HepG2 (cell line): Measurements from ENCODE around the gene CTDSP1. TPM values are rescaled to one million over a fixed set of nuclear protein-coding genes. Genes with fewer than 3 reads are reported as not detected.
A peak's percentile ranks its signal among the peaks of the same experiment; 100 is the strongest.

Experiments
- ATAC-seq: fragments of 200-7000 bp; cut with Tn5 transposase; 3 replicates; pipeline ENCODE4 v1.9.1; 2020; ENCODE audit warnings: mild to moderate bottlenecking, moderate library complexity
- BruUV-seq: library from RNA; stranded (reverse); fragments of 400-500 nt; replicated peaks from 2 replicates; lab custom pipeline; 2021; lab: Mats Ljungman, UMichigan
- CTCF ChIA-PET: fragments of 300-600 bp; formaldehyde crosslinking; extraction: SDS; loops from one replicate; lab custom pipeline; 2021; ENCODE audit warnings: low total read pairs, inconsistent platforms, low intra/inter-chr PET ratio; lab: Yijun Ruan, JAX
- POLR2A ChIA-PET: fragments of 350-600 bp; sonication (Branson Sonifier 250); formaldehyde crosslinking; loops from one replicate; lab custom pipeline; 2020; ENCODE audit warnings: antibody characterized with exemption, inconsistent platforms; lab: Yijun Ruan, JAX
- DNase-seq: peaks from one replicate; pipeline ENCODE4 v3.0.0-alpha.2; 2015; ENCODE audit warnings: low spot score
- FAIRE-seq: peaks from 3 replicates; lab custom pipeline; 2011; peaks lifted over from hg19 to GRCh38; lab: Jason Lieb, UNC
- H2AFZ ChIP-seq: one replicate; pipeline ENCODE4 v1.6.1; 2011; ENCODE audit warnings: low read length, inconsistent platforms
- H3K27ac ChIP-seq: fragments of 300-600 bp; 3 replicates; pipeline ENCODE4 v1.8.0; 2011; ENCODE audit warnings: mixed run types, mild to moderate bottlenecking, mixed read lengths, low read length, inconsistent platforms; ENCODE audit not compliant: insufficient read depth; ENCODE audit errors: extremely low read length
- H3K27me3 ChIP-seq, 2 experiments: fragments of 200-600 bp in 1 of 2; 2 replicates in 1 of 2; 3 replicates in 1 of 2; pipeline versions ENCODE4 v1.6.0 to v1.8.0; 2011; ENCODE audit warnings: low read length in 2 of 2, mild to moderate bottlenecking in 2 of 2, moderate library complexity in 2 of 2, inconsistent platforms in 1 of 2; ENCODE audit not compliant: insufficient read depth in 2 of 2, control insufficient read depth in 1 of 2
- H3K36me3 ChIP-seq, 2 experiments: fragments of 200-600 bp in 1 of 2; replicated peaks in 1 of 2; 2 replicates in 1 of 2; 3 replicates in 1 of 2; pipeline versions ENCODE4 v1.5.1 to v1.8.0; 2011; ENCODE audit warnings: low read length in 2 of 2, inconsistent platforms in 1 of 2; ENCODE audit not compliant: insufficient read depth in 2 of 2, control insufficient read depth in 1 of 2
- H3K4me1 ChIP-seq: 2 replicates; pipeline ENCODE4 v1.5.1; 2012; ENCODE audit warnings: low read length, inconsistent platforms; ENCODE audit not compliant: insufficient read depth
- H3K4me2 ChIP-seq: 2 replicates; pipeline ENCODE4 v1.6.0; 2011; ENCODE audit warnings: low read depth, low read length, inconsistent platforms
- H3K4me3 ChIP-seq, 3 experiments: fragments of 200-600 bp in 1 of 3; sonication (generic), shearing (Covaris generic) in 1 of 3; replicated peaks in 1 of 3; 2 replicates each; pipeline ENCODE4 v1.5.1; 2011 to 2016; ENCODE audit warnings: low read length in 3 of 3, inconsistent platforms in 2 of 3, low read depth in 2 of 3, mild to moderate bottlenecking in 2 of 3, control low read depth in 1 of 3, mixed read lengths in 1 of 3; ENCODE audit not compliant: insufficient read depth in 1 of 3
- H3K79me2 ChIP-seq: one replicate; pipeline ENCODE4 v1.6.1; 2011; ENCODE audit warnings: low read length, inconsistent platforms; ENCODE audit not compliant: insufficient read depth
- H3K9ac ChIP-seq: 2 replicates; pipeline ENCODE4 v1.6.0; 2011; ENCODE audit warnings: mild to moderate bottlenecking, low read depth, low read length, inconsistent platforms; ENCODE audit not compliant: insufficient read depth
- H3K9me3 ChIP-seq: 2 replicates; pipeline ENCODE4 v1.5.1; 2012; ENCODE audit warnings: mild to moderate bottlenecking, low read length
- H4K20me1 ChIP-seq: 2 replicates; pipeline ENCODE4 v1.6.0; 2011; ENCODE audit warnings: inconsistent platforms, mild to moderate bottlenecking, low read length, moderate library complexity; ENCODE audit not compliant: insufficient read depth
- BRD4 ChIP-seq: sonication (generic); formaldehyde crosslinking; IDR thresholded peaks from 2 replicates; pipeline ENCODE4 v1.4.0; 2020; ENCODE audit warnings: missing genetic modification reagents
- KAT2B ChIP-seq: fragments of 150-350 bp; IDR thresholded peaks from 2 replicates; pipeline ENCODE4 v1.6.1; 2014; ENCODE audit warnings: low read depth, low read length, borderline replicate concordance
- LBX2 ChIP-seq: sonication (generic); formaldehyde crosslinking; IDR thresholded peaks from 2 replicates; pipeline ENCODE4 v1.5.0; 2020; ENCODE audit warnings: missing genetic modification reagents, mild to moderate bottlenecking, borderline replicate concordance
- LRRFIP1 ChIP-seq: sonication (generic); formaldehyde crosslinking; conservative IDR thresholded peaks from 2 replicates; pipeline ENCODE4 v1.4.0; 2020; ENCODE audit warnings: missing genetic modification reagents
- MIER2 ChIP-seq: IDR thresholded peaks from 2 replicates; pipeline ENCODE4 v1.6.1; 2016; ENCODE audit warnings: missing biosample characterization, missing genetic modification reagents
- PAXIP1 ChIP-seq: sonication (generic); formaldehyde crosslinking; conservative IDR thresholded peaks from 2 replicates; pipeline ENCODE4 v1.4.0; 2020; ENCODE audit warnings: mild to moderate bottlenecking, missing genetic modification reagents, moderate library complexity
- PLRG1 ChIP-seq: fragments of 450-650 bp; conservative IDR thresholded peaks from 2 replicates; pipeline ENCODE4 v1.6.1; 2016
- POLR2A ChIP-seq, 2 experiments: IDR thresholded peaks; 2 replicates each; pipeline ENCODE4 v1.6.1; 2011; ENCODE audit warnings: low read depth in 2 of 2, low read length in 2 of 2, mild to moderate bottlenecking in 1 of 2, moderate library complexity in 1 of 2; ENCODE audit not compliant: insufficient read depth in 1 of 2
- RFXAP ChIP-seq: sonication (generic); formaldehyde crosslinking; IDR thresholded peaks from 2 replicates; pipeline ENCODE4 v1.4.0; 2020; ENCODE audit warnings: missing genetic modification reagents, borderline replicate concordance
- SOX6 ChIP-seq, 2 experiments: fragments of 450-650 bp in 1 of 2; sonication (generic) in 1 of 2; formaldehyde crosslinking in 1 of 2; IDR thresholded peaks; 2 replicates each; pipeline versions ENCODE4 v1.4.0 to v1.6.1; 2017 to 2020; ENCODE audit warnings: antibody characterized with exemption in 1 of 2, mild to moderate bottlenecking in 1 of 2, missing genetic modification reagents in 1 of 2
- SP2 ChIP-seq: sonication (generic); formaldehyde crosslinking; IDR thresholded peaks from 2 replicates; pipeline ENCODE4 v1.5.1; 2020; ENCODE audit warnings: mild to moderate bottlenecking, missing genetic modification reagents
- SRF ChIP-seq: IDR thresholded peaks from 2 replicates; pipeline ENCODE4 v1.6.1; 2011; ENCODE audit warnings: mild to moderate bottlenecking, low read depth, low read length, moderate library complexity
- TFE3 ChIP-seq: IDR thresholded peaks from 2 replicates; pipeline ENCODE4 v1.6.1; 2016
- ZNF225 ChIP-seq: sonication (generic); formaldehyde crosslinking; IDR thresholded peaks from 2 replicates; pipeline ENCODE4 v1.4.0; 2020; ENCODE audit warnings: mild to moderate bottlenecking, missing genetic modification reagents
- ZNF564 ChIP-seq: sonication (generic); formaldehyde crosslinking; IDR thresholded peaks from 2 replicates; pipeline ENCODE4 v1.8.1; 2023; ENCODE audit warnings: mild to moderate bottlenecking, missing genetic modification reagents
- WGBS: methylation state at CpG from one replicate; pipeline ENCODE4 v1.1.6; 2017; ENCODE audit warnings: low lambda C conversion rate; 5-methylcytosine and 5-hydroxymethylcytosine counted together
- in situ Hi-C: cut with HindIII; loops from 2 replicates; pipeline ENCODE4 v1.10.0; 2017; ENCODE audit warnings: low pct_unique_long_range_greater_than_20kb; ENCODE audit not compliant: extremely low pct_ligation_motif_present
- intact Hi-C: fragments of 100-400 bp; cut with micrococcal nuclease; formaldehyde crosslinking; loops from one replicate; pipeline ENCODE4 v1.10.0; 2022; ENCODE audit not compliant: unreplicated experiment
- polyA plus RNA-seq, 8 experiments: library from polyadenylated mRNA; depleted of rRNA in 3 of 8; stranded (reverse) in 7 of 8; unstranded in 1 of 8; fragments of >200 nt; fragmentation: Illumina TruSeq in 4 of 8; extraction: Trizol in 4 of 8; gene quantifications; 2 replicates each; pipeline versions ENCODE4 v1.2.1 to v1.2.3, GENCODE V29; 2011 to 2016; ENCODE audit warnings: low read depth in 4 of 8, missing spikeins in 1 of 8, mixed read lengths in 1 of 8; ENCODE audit not compliant: insufficient read depth in 1 of 8
- total RNA-seq, 5 experiments: library from RNA; depleted of rRNA; stranded (reverse); fragments of >200 nt; fragmentation: Illumina TruSeq; extraction: Trizol; gene quantifications; 2 replicates each; pipeline ENCODE4 v1.2.3, GENCODE V29; 2016; ENCODE audit warnings: low read depth in 1 of 5

CTDSP1 gene
- total and polyA plus RNA-seq, 2 of the 13 experiments (the other 11 are each of a cell fraction or from before 2014, with no cell fraction given) = 91.0 to 268 TPM

GRCh38 chr2:218432676-218433365 is 33.2 kb downstream of the CTDSP1 start (continued):
- TF ChIP-seq PAXIP1 = no peak
- no peak for TF ChIP-seq SP2 (CRISPR knock-in tag)
- TF ChIP-seq MIER2 = no peak
- TF ChIP-seq POLR2A (IDR thresholded peaks at IDR 0.05; ENCODE audit: insufficient read depth in 1 of 2, low read depth in 2 of 2, low read length in 2 of 2) = peak in 1 of 2 experiments; percentile 49; a peak in 2 of 4 replicates
- no peak for TF ChIP-seq SRF
- TF ChIP-seq KAT2B = no peak
- TF ChIP-seq, all 625 proteins: peak for 2

- FAIRE-seq (no peak), DNase-seq (no peak), ATAC-seq (no peak; the same call in 2 of the 3 replicates)
- Histone ChIP-seq H3K9ac (no peak overlapping the region), H2AFZ (no peak overlapping the region), H3K4me3 (no peak overlapping the region), H3K36me3 (peaks cover 50 to 82% of the 10 kb centered on the region in 2 experiments), H3K27me3 (no peaks in the 10 kb centered on the region), H3K4me1 (peaks cover 19% of the 10 kb centered on the region), H3K27ac (no peak overlapping the region), H3K79me2 (no peaks in the 10 kb centered on the region), H4K20me1 (no peaks in the 10 kb centered on the region), H3K9me3 (no peaks in the 10 kb centered on the region), H3K4me2 (no peak overlapping the region)
- CTCF ChIA-PET = no interaction called here
- 99% methylated on average over 9 of the region's 9 CpGs for WGBS
- in situ Hi-C loops (no loop called here), intact Hi-C loops (no loop called here)
- POLR2A ChIA-PET = interaction anchor here (0.7 to 6.3 kb wide), 3 partner anchors 10 to 145 kb away, joined by 3 to 59 read pairs (median 11); partner anchors contain the start of gene VIL1
- no TSS peak for BruUV-seq
- TF ChIP-seq RFXAP (CRISPR knock-in tag) (no peak), ZNF564 (no peak), LBX2 (CRISPR knock-in tag) (no peak), SOX6 (IDR thresholded peaks at IDR 0.05) (no peak), SOX6 (CRISPR knock-in tag; IDR thresholded peaks at IDR 0.05) (no peak), ZNF225 (no peak), PLRG1 (no peak), TFE3 (CRISPR knock-in tag) (no peak), LRRFIP1 (no peak), POLR2A (IDR thresholded peaks at IDR 0.05; ENCODE audit: insufficient read depth in 1 of 2, low read depth in 2 of 2, low read length in 2 of 2) (0 out of 4 replicates have a peak, but pooled peaks of 1 of the 2 experiments have one; percentile 6), BRD4 (no peak)
These were observed 34.8 kb downstream of the CTDSP1 start for GRCh38 chr2:218434456-218434855.
